Loucy (cell line): Measurements from ENCODE around the gene DSCAML1.

Experiments used
- H2AFZ ChIP-seq: fragments of 200-600 bp; sonication (generic); 2 replicates; pipeline ENCODE4 v1.6.0; 2016; ENCODE audit warnings: antibody characterized with exemption, mild to moderate bottlenecking, low read length, moderate library complexity
- H3F3A ChIP-seq: fragments of 200-600 bp; 2 replicates; pipeline ENCODE4 v1.6.0; 2016; ENCODE audit warnings: antibody characterized with exemption, low read depth, mild to moderate bottlenecking
- H3K27me3 ChIP-seq: fragments of 200-600 bp; sonication (generic); 2 replicates; pipeline ENCODE4 v1.6.1; 2014; ENCODE audit warnings: low read length, mild to moderate bottlenecking; ENCODE audit not compliant: insufficient read depth, poor library complexity, severe bottlenecking
- H3K36me3 ChIP-seq: fragments of 200-600 bp; sonication (generic); 2 replicates; pipeline ENCODE4 v1.6.1; 2016; ENCODE audit warnings: low read length; ENCODE audit not compliant: insufficient read depth
- H3K4me1 ChIP-seq: fragments of 200-600 bp; sonication (generic); 2 replicates; pipeline ENCODE4 v1.5.1; 2014; ENCODE audit warnings: low read length, mild to moderate bottlenecking; ENCODE audit not compliant: insufficient read depth, poor library complexity, severe bottlenecking
- H3K4me2 ChIP-seq: fragments of 200-600 bp; sonication (generic); 2 replicates; pipeline ENCODE4 v1.6.0; 2014; ENCODE audit warnings: antibody characterized with exemption, low read length, low read depth, mild to moderate bottlenecking; ENCODE audit not compliant: poor library complexity, severe bottlenecking
- H3K4me3 ChIP-seq: fragments of 200-600 bp; sonication (generic); 2 replicates; pipeline ENCODE4 v1.5.1; 2014; ENCODE audit warnings: low read length, mild to moderate bottlenecking, mixed read lengths; ENCODE audit not compliant: poor library complexity, severe bottlenecking
- H3K79me2 ChIP-seq: fragments of 200-600 bp; sonication (generic); 2 replicates; pipeline ENCODE4 v1.6.1; 2014; ENCODE audit warnings: low read length; ENCODE audit not compliant: insufficient read depth
- H3K9ac ChIP-seq: fragments of 200-600 bp; sonication (generic); 2 replicates; pipeline ENCODE4 v1.6.0; 2014; ENCODE audit warnings: mild to moderate bottlenecking, low read depth, low read length, moderate library complexity; ENCODE audit not compliant: poor library complexity, severe bottlenecking
- H3K9me2 ChIP-seq: fragments of 200-600 bp; sonication (generic); replicated peaks from 2 replicates; pipeline ENCODE4 v1.6.1; 2016; ENCODE audit warnings: low read depth, low read length, mixed read lengths
- H3K9me3 ChIP-seq: fragments of 200-600 bp; sonication (generic); 2 replicates; pipeline ENCODE4 v1.6.1; 2014; ENCODE audit warnings: mild to moderate bottlenecking, antibody characterized with exemption, low read length, low read depth; ENCODE audit not compliant: insufficient read depth
- H4K20me1 ChIP-seq: fragments of 200-600 bp; sonication (generic); 2 replicates; pipeline ENCODE4 v1.6.0; 2014; ENCODE audit warnings: antibody characterized with exemption, low read length, mild to moderate bottlenecking; ENCODE audit not compliant: insufficient read depth, poor library complexity, severe bottlenecking
- CTCF ChIP-seq: fragments of 200-600 bp; sonication (generic); conservative IDR thresholded peaks from 2 replicates; pipeline ENCODE4 v1.5.1; 2014; ENCODE audit warnings: mild to moderate bottlenecking, antibody characterized with exemption, low read length
- EZH2phosphoT487 ChIP-seq: fragments of 200-600 bp; IDR thresholded peaks from 2 replicates; pipeline ENCODE4 v1.6.1; 2018; ENCODE audit warnings: antibody characterized with exemption, mild to moderate bottlenecking, moderate library complexity, borderline replicate concordance

The DSCAML1 gene

DNA sequence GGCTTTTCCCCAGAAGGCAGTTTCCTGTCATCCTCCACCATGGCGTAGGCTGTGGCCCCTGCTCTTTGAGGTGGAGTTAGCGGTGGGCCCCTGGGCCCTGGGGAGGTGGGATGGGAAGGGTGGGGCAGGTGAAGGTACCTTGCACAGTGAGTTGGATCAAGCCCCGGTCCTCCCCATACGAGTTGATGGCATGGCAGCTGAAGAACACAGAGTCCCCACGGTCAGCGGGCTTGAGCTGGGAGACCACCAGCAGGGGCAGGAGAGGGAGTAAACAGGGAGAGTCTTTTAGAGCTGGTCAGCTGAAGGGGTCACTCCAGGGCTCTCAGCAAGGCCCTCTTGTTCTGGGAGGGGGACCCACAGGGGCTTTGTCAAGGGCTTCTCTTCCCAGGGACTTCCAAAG lies 316.0 kb downstream of the DSCAML1 start:
- H3K36me3 ChIP-seq: no peaks in the 10 kb centered on the region
- H3K9ac ChIP-seq: no peak overlapping the region
- H3K9me3 ChIP-seq: no peaks in the 10 kb centered on the region
- no peaks in the 10 kb centered on the region for H3K79me2 ChIP-seq
- no peaks in the 10 kb centered on the region for H3K27me3 ChIP-seq
- no peaks in the 10 kb centered on the region for H3K9me2 ChIP-seq
- TF ChIP-seq EZH2phosphoT487 (no peak), CTCF (no peak)
- H3K4me1 ChIP-seq: no peaks in the 10 kb centered on the region
- H3K4me2 ChIP-seq: no peak overlapping the region
- no peaks in the 10 kb centered on the region for H4K20me1 ChIP-seq
- H3F3A ChIP-seq: no peaks in the 10 kb centered on the region
- H3K4me3 ChIP-seq: no peak overlapping the region
- H2AFZ ChIP-seq: no peak overlapping the region

DNA sequence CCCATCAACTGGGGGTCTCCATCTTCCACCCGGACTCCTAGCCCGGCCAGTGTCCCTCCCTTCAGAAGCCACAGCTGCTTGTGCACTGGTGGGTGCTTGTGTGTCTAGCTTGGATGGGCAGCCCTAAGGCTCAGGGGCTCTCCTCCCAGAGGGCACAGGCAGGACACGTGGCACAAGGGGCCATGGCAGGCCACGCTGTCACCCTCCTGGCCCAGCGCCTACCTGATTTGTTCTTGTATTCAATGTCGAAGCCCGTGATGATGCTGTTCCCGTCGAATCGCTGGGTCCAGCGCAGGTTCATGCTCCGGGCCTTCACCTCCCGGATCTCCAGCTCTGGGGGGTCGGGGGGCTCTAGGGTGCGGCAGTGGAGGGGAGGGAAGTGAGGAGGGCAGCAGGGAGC lies 316.8 kb downstream of the DSCAML1 start:
- Histone ChIP-seq H3K79me2 (no peaks in the 10 kb centered on the region), H4K20me1 (no peaks in the 10 kb centered on the region), H2AFZ (no peak overlapping the region), H3K4me1 (no peaks in the 10 kb centered on the region), H3K9ac (no peak overlapping the region), H3K27me3 (no peaks in the 10 kb centered on the region), H3K4me2 (no peak overlapping the region), H3K36me3 (no peaks in the 10 kb centered on the region), H3K4me3 (no peak overlapping the region), H3K9me3 (no peaks in the 10 kb centered on the region), H3F3A (no peaks in the 10 kb centered on the region), H3K9me2 (no peaks in the 10 kb centered on the region)
- TF ChIP-seq CTCF (no peak), EZH2phosphoT487 (no peak)

GRCh38 chr11:117479372-117479771 lies 317.6 kb downstream of the DSCAML1 start:
- H3K9me3 ChIP-seq: no peaks in the 10 kb centered on the region
- H3K4me2 ChIP-seq: no peak overlapping the region
- H3K9ac ChIP-seq: no peak overlapping the region
- H2AFZ ChIP-seq: no peak overlapping the region
- no peaks in the 10 kb centered on the region for H3K9me2 ChIP-seq
- H3K4me1 ChIP-seq: no peaks in the 10 kb centered on the region
- H3K27me3 ChIP-seq: no peaks in the 10 kb centered on the region
- H3K4me3 ChIP-seq: no peak overlapping the region
- TF ChIP-seq EZH2phosphoT487: no peak
- peak; percentile 56 for TF ChIP-seq CTCF
- no peaks in the 10 kb centered on the region for H3K79me2 ChIP-seq
- H3K36me3 ChIP-seq: no peaks in the 10 kb centered on the region
- no peaks in the 10 kb centered on the region for H4K20me1 ChIP-seq
- H3F3A ChIP-seq: no peaks in the 10 kb centered on the region
